Retinal pigment epithelial cell (primary cell): ENCODE data around the gene NUB1.

ENCODE experiments used
- DNase-seq: peaks from one replicate; pipeline ENCODE4 v3.0.0-alpha.2; 2010; ENCODE audit warnings: low read depth
- H3K4me3 ChIP-seq: 2 replicates; pipeline ENCODE4 v1.5.1; 2011; ENCODE audit warnings: mild to moderate bottlenecking, low read length, control low read depth, moderate library complexity
- TF ChIP-seq, protein P1 (sequence below): conservative IDR thresholded peaks from 2 replicates; pipeline ENCODE4 v1.5.1; 2011; ENCODE audit warnings: low read depth, low read length, control low read depth, inconsistent platforms

The NUB1 gene

GRCh38 chr7:151409667-151410404 is 68.2 kb downstream of the NUB1 start, which contains the start of gene WDR86:
Gene WDR86 (minus strand): TSS chr7:151410038. CDS start chr7:151409589, 449 bp downstream.
- peak within 1 kb of the TSS; percentile 77 for H3K4me3 ChIP-seq

GRCh38 chr7:151410405-151411390 is 69.1 kb downstream of the NUB1 start:
- peak overlapping the region; percentile 77 for H3K4me3 ChIP-seq
- DNase-seq, result no peak
- TF ChIP-seq, protein P1, sequence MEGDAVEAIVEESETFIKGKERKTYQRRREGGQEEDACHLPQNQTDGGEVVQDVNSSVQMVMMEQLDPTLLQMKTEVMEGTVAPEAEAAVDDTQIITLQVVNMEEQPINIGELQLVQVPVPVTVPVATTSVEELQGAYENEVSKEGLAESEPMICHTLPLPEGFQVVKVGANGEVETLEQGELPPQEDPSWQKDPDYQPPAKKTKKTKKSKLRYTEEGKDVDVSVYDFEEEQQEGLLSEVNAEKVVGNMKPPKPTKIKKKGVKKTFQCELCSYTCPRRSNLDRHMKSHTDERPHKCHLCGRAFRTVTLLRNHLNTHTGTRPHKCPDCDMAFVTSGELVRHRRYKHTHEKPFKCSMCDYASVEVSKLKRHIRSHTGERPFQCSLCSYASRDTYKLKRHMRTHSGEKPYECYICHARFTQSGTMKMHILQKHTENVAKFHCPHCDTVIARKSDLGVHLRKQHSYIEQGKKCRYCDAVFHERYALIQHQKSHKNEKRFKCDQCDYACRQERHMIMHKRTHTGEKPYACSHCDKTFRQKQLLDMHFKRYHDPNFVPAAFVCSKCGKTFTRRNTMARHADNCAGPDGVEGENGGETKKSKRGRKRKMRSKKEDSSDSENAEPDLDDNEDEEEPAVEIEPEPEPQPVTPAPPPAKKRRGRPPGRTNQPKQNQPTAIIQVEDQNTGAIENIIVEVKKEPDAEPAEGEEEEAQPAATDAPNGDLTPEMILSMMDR, result no peak

More at GRCh38 chr7:151409667-151410404, 68.2 kb downstream of the NUB1 start, which contains the start of gene WDR86:
- TF ChIP-seq, protein P1, result no peak
- no peak for DNase-seq

DNA sequence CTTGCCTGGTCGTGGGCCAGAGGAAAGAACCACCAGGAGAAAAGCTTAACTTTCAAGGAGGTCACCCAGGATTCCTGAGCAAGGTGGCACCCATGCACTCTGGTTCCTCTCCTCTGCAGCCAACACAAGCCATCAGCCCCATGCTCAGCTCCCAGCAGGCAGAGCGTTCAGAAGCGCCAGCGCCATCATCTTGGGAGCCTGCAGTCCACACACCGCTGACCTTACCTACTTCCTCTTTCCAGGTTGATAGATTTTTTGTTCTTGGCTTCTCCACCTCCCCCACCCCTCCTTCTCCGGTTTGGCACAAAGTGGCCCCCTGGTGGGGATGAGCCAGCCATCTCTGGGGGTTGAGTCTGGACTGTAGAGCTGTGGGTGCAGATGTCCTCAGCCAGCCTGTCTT is 69.9 kb downstream of the NUB1 start:
- TF ChIP-seq, protein P1, result peak; percentile 27
- DNase-seq, result no peak
- no peak overlapping the region for H3K4me3 ChIP-seq

GRCh38 chr7:151412318-151412717 is 70.7 kb downstream of the NUB1 start:
- no peak for DNase-seq
- TF ChIP-seq, protein P1, result no peak
- no peak overlapping the region for H3K4me3 ChIP-seq

- TF ChIP-seq, protein P1, result no peak
- DNase-seq, result no peak
- H3K4me3 ChIP-seq, result no peak overlapping the region
These were observed 71.6 kb downstream of the NUB1 start for GRCh38 chr7:151413241-151413640.

GRCh38 chr7:151415375-151416105 is 73.9 kb downstream of the NUB1 start:
- TF ChIP-seq, protein P1, result no peak
- H3K4me3 ChIP-seq, result no peak overlapping the region
- no peak for DNase-seq
